ENCODE results near the gene MGRN1. TPM values are rescaled to one million over a fixed set of nuclear protein-coding genes. Genes with fewer than 3 reads are reported as not detected.

The MGRN1 gene
- total and polyA plus RNA-seq, 3 donors from 2014 or later, result 34.7 to 91.1 (median 89.7) TPM

DNA sequence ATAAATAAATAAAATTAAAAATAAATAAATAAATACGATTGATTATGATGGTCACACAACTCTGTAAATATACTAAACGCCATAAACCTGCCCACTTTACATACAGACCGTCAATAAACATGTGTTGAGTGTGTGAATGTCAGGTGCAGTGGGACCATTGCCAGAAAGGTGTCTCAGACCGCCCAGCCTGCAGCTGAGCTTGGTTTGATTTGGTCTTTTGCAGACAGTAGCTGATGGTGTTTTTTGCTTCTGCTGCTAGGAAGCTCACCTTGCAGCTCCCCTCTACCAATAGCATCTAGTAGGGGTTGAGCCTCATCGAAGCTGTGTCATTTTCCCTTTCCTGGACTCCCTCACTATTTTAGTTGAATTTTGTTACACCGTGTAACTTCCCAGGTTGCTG lies 33.4 kb upstream of the MGRN1 start:
- intact Hi-C loops (cut with DNase I; ENCODE audit: low total_unique reads), result no loop called here
- 65 to 72% methylated on average over 6 of the region's 6 CpGs for WGBS, 2 donors
- no peaks in the 10 kb centered on the region for H3K36me3 ChIP-seq (ENCODE audit: low read depth, missing control alignments)
- H3K9me3 ChIP-seq, result no peaks in the 10 kb centered on the region
- no peaks in the 10 kb centered on the region for H3K27me3 ChIP-seq
- TF ChIP-seq CTCF (IDR thresholded peaks at IDR 0.05), result no peak
- TF ChIP-seq POLR2A (IDR thresholded peaks at IDR 0.05), result no peak
- DNase-seq, result no peak
- H3K27ac ChIP-seq, result no peak overlapping the region
- no peak overlapping the region for H3K4me3 ChIP-seq
- H3K4me1 ChIP-seq, result peaks cover 6% of the 10 kb centered on the region

GRCh38 chr16:4591706-4592470 lies 32.7 kb upstream of the MGRN1 start:
- 74 to 83% methylated on average over 10 to 17 of the region's 17 CpGs for WGBS, 2 donors

GRCh38 chr16:4593086-4593485 lies 31.5 kb upstream of the MGRN1 start:
- WGBS, 2 donors, result 69 to 78% methylated on average over 5 to 16 of the region's 16 CpGs
- DNase-seq, result no peak
- TF ChIP-seq POLR2A (IDR thresholded peaks at IDR 0.05) (no peak), CTCF (IDR thresholded peaks at IDR 0.05) (no peak)
- Histone ChIP-seq H3K27me3 (no peaks in the 10 kb centered on the region), H3K4me3 (no peak overlapping the region), H3K9me3 (no peaks in the 10 kb centered on the region), H3K27ac (no peak overlapping the region), H3K4me1 (peaks cover 6% of the 10 kb centered on the region), H3K36me3 (ENCODE audit: low read depth, missing control alignments) (no peaks in the 10 kb centered on the region)
- intact Hi-C loops (cut with DNase I; ENCODE audit: low total_unique reads), result no loop called here

More at GRCh38 chr16:4591706-4592470, 32.7 kb upstream of the MGRN1 start:
- no peak overlapping the region for H3K27ac ChIP-seq
- no peak for TF ChIP-seq POLR2A (IDR thresholded peaks at IDR 0.05)
- TF ChIP-seq CTCF (IDR thresholded peaks at IDR 0.05), result no peak
- no peaks in the 10 kb centered on the region for H3K27me3 ChIP-seq
- intact Hi-C loops (cut with DNase I; ENCODE audit: low total_unique reads), result no loop called here
- DNase-seq, result peak; percentile 62
- no peaks in the 10 kb centered on the region for H3K36me3 ChIP-seq (ENCODE audit: low read depth, missing control alignments)
- no peaks in the 10 kb centered on the region for H3K9me3 ChIP-seq
- H3K4me3 ChIP-seq, result no peak overlapping the region
- H3K4me1 ChIP-seq, result peaks cover 6% of the 10 kb centered on the region

DNA sequence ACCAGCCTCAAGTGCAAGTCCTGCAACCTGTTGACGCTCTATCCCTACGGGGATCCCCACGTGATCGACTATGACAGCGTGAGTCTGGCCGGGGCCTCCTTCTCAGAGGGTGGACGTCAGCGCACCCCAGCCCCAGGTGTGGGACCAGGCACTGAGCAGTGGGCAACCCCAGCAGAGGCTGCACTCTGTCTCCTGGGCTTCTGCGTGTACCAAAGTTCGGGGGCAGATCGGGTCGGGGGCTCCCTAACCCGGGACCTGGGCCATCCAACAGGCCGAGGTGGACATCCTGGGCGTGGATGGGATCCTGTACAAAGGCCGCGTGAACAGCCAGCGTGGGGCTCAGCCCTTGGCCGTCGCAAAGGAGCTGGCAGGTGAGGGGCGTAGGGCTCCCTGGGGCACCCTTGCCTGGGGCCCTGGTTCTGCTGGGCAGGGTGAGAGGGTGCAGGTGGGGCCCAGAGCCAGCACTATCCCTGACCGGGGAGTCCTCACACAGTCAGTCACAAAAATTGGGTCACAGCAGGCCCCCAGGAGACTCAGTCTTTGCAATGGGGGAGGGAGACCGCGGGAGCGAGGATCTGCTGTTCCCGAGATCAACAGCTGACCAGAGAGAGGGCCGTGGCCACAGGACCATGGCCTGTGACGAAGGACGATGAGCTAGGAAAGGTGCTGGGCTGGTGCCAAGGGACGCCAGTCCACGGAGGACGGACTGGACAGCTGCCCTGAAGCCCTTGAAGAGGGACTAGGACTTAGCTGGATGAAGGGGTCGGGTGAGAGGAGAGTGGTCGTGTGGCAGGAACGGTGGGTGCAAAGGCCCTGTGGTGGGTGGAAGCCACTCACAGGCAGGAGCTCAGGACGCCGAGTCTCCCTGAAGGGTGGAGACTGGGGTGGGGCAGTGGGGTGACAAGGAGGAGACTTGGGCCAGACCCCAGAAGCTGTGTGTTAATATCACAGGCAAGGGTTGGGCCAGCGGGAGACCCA lies 29.9 kb upstream of the MGRN1 start:
- Histone ChIP-seq H3K4me1 (peaks cover 6% of the 10 kb centered on the region), H3K4me3 (no peak overlapping the region), H3K36me3 (ENCODE audit: low read depth, missing control alignments) (no peaks in the 10 kb centered on the region), H3K9me3 (no peaks in the 10 kb centered on the region), H3K27me3 (no peaks in the 10 kb centered on the region), H3K27ac (no peak overlapping the region)
- 88 to 92% methylated on average over 16 to 38 of the region's 38 CpGs for WGBS, 2 donors
- TF ChIP-seq CTCF (IDR thresholded peaks at IDR 0.05) (no peak), POLR2A (IDR thresholded peaks at IDR 0.05) (no peak)
- intact Hi-C loops (cut with DNase I; ENCODE audit: low total_unique reads), result no loop called here
- DNase-seq, result no peak

Data from testis (tissue), 3 donors.